ENCODE data around the gene CTDSPL.

DNA sequence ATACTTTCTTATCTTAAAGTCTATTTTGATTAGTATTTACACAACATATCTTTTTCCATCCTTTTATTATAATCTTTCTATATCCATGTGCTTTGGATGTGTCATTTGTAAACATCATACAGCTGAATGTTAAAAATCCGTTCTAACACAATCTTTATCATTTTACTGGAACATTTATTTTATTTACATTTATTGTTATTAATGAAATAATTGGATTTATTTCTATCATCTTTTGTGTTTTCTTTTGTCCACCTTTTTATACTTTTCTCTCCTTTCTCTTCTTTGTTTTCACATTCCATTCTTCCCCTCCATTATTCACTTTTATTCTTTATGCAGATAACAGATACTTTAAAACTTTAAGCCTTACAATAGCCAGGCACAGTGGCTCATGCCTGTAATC is 34.7 kb upstream of the CTDSPL start:
- no peak for TF ChIP-seq POLR2AphosphoS5 (IDR thresholded peaks at IDR 0.05; ENCODE audit: low read length)
- TF ChIP-seq, protein P1, sequence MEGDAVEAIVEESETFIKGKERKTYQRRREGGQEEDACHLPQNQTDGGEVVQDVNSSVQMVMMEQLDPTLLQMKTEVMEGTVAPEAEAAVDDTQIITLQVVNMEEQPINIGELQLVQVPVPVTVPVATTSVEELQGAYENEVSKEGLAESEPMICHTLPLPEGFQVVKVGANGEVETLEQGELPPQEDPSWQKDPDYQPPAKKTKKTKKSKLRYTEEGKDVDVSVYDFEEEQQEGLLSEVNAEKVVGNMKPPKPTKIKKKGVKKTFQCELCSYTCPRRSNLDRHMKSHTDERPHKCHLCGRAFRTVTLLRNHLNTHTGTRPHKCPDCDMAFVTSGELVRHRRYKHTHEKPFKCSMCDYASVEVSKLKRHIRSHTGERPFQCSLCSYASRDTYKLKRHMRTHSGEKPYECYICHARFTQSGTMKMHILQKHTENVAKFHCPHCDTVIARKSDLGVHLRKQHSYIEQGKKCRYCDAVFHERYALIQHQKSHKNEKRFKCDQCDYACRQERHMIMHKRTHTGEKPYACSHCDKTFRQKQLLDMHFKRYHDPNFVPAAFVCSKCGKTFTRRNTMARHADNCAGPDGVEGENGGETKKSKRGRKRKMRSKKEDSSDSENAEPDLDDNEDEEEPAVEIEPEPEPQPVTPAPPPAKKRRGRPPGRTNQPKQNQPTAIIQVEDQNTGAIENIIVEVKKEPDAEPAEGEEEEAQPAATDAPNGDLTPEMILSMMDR (IDR thresholded peaks at IDR 0.05 in 2 of 3, conservative IDR thresholded peaks at IDR 0.05 in 1 of 3; ENCODE audit: control insufficient read depth in 2 of 3, extremely low read depth in 1 of 3, insufficient read depth in 1 of 3, low read depth in 3 of 3, low read length in 3 of 3) = no peak
- TF ChIP-seq, protein P2, sequence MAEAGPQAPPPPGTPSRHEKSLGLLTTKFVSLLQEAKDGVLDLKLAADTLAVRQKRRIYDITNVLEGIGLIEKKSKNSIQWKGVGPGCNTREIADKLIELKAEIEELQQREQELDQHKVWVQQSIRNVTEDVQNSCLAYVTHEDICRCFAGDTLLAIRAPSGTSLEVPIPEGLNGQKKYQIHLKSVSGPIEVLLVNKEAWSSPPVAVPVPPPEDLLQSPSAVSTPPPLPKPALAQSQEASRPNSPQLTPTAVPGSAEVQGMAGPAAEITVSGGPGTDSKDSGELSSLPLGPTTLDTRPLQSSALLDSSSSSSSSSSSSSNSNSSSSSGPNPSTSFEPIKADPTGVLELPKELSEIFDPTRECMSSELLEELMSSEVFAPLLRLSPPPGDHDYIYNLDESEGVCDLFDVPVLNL (IDR thresholded peaks at IDR 0.05; ENCODE audit: low read depth, low read length) = no peak

Measured in GM12878 (cell line).